Activated CD4-positive, alpha-beta T cell treated with anti-CD3 and anti-CD28 coated beads for 1 hour (primary cell): ENCODE data around the gene SF3A2.

Experiments used
- DNase-seq: peaks from one replicate; pipeline ENCODE4 v3.0.0-alpha.2; 2020

Gene SF3A2

GRCh38 chr19:2243274-2244124 lies 6.9 kb downstream of the SF3A2 start:
- no peak for DNase-seq

GRCh38 chr19:2244125-2244411 lies 7.4 kb downstream of the SF3A2 start:
- no peak for DNase-seq

- DNase-seq, result no peak
These were observed 7.9 kb downstream of the SF3A2 start for GRCh38 chr19:2244486-2244885.

GRCh38 chr19:2245273-2245672 lies 8.6 kb downstream of the SF3A2 start:
- no peak for DNase-seq

- no peak for DNase-seq
These were observed 9.5 kb downstream of the SF3A2 start for GRCh38 chr19:2246014-2246620.

GRCh38 chr19:2246801-2247361 lies 10.3 kb downstream of the SF3A2 start:
- no peak for DNase-seq

- DNase-seq, result no peak
These were observed 10.9 kb downstream of the SF3A2 start for GRCh38 chr19:2247433-2248101.

GRCh38 chr19:2248136-2249009 lies 11.7 kb downstream of the SF3A2 start:
- no peak for DNase-seq

- no peak for DNase-seq
These were observed 12.6 kb downstream of the SF3A2 start, which contains the start of gene AMH for GRCh38 chr19:2249010-2249866. Gene AMH (plus strand): TSS chr19:2249323. CDS start chr19:2249333, 10 bp downstream.

GRCh38 chr19:2249880-2250765 lies 13.5 kb downstream of the SF3A2 start:
- no peak for DNase-seq

- DNase-seq, result no peak
These were observed 14.1 kb downstream of the SF3A2 start for GRCh38 chr19:2250766-2251105.

GRCh38 chr19:2251106-2252054 lies 14.8 kb downstream of the SF3A2 start:
- no peak for DNase-seq

GRCh38 chr19:2252055-2252796 lies 15.6 kb downstream of the SF3A2 start:
- no peak for DNase-seq

- DNase-seq, result no peak
These were observed 16.1 kb downstream of the SF3A2 start for GRCh38 chr19:2252797-2253105.

GRCh38 chr19:2253106-2254063 lies 16.8 kb downstream of the SF3A2 start:
- DNase-seq, result peak; percentile 36

GRCh38 chr19:2254064-2254872 lies 17.6 kb downstream of the SF3A2 start:
- DNase-seq, result no peak
